Panc1 (cell line): Measurements from ENCODE around the gene WNT1.

Source experiments
- CTCF ChIP-seq: fragments of 450-650 bp; IDR thresholded peaks from 2 replicates; pipeline ENCODE4 v1.5.1; 2017; ENCODE audit warnings: mild to moderate bottlenecking
- POLR2AphosphoS5 ChIP-seq: IDR thresholded peaks from 2 replicates; pipeline ENCODE4 v1.6.1; 2012; ENCODE audit warnings: mild to moderate bottlenecking, low read depth, low read length, moderate library complexity
- REST ChIP-seq, 2 experiments: IDR thresholded peaks; 2 replicates each; pipeline ENCODE4 v1.6.1; 2011 to 2012; ENCODE audit warnings: low read depth in 2 of 2, control low read depth in 1 of 2, low read length in 1 of 2, mild to moderate bottlenecking in 1 of 2, moderate library complexity in 1 of 2; ENCODE audit not compliant: insufficient read depth in 1 of 2
- SIN3A ChIP-seq: IDR thresholded peaks from 2 replicates; pipeline ENCODE4 v1.6.1; 2012; ENCODE audit warnings: low read depth, mild to moderate bottlenecking, low read length, moderate library complexity, borderline replicate concordance; ENCODE audit not compliant: insufficient read depth
- TCF7L2 ChIP-seq: IDR thresholded peaks from 2 replicates; pipeline ENCODE4 v1.6.1; 2011; ENCODE audit warnings: mild to moderate bottlenecking, low read depth, low read length, inconsistent platforms

- TF ChIP-seq CTCF (no peak), SIN3A (no peak), POLR2AphosphoS5 (no peak), REST (IDR thresholded peaks at IDR 0.05; ENCODE audit: insufficient read depth in 1 of 2, low read depth in 2 of 2, low read length in 1 of 2) (no peak), TCF7L2 (no peak)
Observed at GRCh38 chr12:49031573-49032161, 53.5 kb downstream of the WNT1 start.
